Stimulated activated CD4-positive, alpha-beta T cell treated with anti-CD3 and anti-CD28 coated beads, Interleukin-4, amount 100 ng/mL, for 1 hour (primary cell): Measurements from ENCODE around the gene TBC1D22A.

Source experiments
- DNase-seq: peaks from one replicate; pipeline ENCODE4 v3.0.0-alpha.2; 2020

TBC1D22A gene

DNA sequence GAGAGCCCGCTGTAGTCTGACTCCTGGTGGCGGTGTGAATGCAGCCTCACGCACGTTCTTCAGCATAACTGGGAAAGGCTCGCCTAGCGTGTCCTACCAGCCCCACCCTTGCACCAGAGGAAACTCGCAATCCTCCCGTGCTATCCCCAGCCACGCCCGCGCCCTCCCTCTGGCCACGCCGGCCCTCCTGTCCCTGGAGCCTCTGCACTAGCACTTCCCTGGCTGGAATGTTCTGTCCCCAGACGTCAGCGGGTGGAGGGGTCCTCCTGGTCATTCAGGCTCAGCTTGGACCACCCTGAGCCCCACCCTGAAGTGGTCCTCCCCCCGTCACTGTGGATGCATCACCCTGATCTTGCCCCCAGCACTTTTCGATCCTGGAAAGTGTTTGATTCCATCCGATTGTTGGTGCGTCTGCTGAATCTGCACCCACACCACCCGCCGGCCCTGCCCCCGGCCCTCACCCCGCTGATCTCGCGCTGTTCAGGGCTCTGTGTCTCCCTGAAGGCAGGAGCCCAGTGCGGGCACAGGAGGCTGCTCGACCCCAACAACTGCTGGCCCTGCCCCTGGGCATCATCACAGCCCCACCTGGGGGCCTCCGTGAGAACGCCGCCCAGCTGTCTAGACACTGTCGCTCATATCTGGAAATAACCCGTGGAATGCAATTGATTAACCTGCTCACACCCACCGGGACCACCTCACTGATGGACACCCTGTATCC is 437.0 kb downstream of the TBC1D22A start:
- no peak for DNase-seq

DNA sequence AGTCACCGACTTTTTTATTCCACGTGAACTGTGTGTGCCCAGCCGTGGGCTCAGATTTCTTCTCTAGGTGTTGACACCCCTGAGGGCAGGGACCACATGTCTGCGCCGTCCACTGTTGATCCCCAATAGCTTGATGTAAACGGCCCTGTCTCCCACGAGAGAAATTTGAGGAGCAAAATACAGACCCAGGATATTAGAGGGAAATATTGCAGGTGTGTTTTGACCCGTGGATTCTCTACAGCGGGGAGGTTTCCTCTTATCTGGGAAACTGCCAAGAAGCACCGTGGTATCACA is 437.5 kb downstream of the TBC1D22A start:
- DNase-seq = no peak

DNA sequence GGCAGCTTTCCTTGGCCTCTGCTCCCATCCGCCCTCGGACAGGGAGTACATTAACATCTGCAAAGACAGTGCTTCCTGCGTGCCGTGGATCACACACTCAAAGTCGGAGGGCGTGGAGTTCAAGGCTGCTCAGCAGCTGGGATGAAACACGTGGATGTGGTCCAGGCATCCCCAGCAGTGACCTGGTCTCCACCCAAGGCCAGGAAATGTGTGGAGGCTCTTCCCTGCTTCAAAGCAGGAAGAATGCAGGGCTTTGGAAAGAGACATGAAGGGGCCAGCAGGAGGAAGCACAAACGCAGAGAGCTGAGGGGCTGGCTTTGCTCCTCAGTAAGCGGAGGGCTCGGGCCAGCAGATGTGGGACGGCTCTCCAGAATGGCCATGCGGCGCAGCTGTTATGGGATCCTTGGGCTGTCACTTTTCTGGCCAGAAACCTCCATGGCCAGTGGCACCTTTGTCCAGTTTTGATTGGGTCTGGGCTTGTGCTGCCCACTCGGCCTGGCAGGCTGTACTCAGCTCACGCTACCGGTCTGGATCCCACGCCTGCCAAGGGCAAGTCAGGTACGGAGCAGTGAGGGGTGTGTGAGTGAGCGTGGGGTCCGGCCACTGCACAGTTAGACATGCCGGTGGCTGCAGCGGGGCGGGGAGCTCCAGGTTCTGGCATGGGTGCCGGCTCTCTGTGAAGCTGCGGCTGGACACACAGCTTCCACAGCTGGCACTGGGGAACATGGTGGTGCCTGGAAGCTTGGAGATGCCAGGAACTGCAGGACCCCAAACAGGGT is 438.0 kb downstream of the TBC1D22A start:
- DNase-seq = no peak

DNA sequence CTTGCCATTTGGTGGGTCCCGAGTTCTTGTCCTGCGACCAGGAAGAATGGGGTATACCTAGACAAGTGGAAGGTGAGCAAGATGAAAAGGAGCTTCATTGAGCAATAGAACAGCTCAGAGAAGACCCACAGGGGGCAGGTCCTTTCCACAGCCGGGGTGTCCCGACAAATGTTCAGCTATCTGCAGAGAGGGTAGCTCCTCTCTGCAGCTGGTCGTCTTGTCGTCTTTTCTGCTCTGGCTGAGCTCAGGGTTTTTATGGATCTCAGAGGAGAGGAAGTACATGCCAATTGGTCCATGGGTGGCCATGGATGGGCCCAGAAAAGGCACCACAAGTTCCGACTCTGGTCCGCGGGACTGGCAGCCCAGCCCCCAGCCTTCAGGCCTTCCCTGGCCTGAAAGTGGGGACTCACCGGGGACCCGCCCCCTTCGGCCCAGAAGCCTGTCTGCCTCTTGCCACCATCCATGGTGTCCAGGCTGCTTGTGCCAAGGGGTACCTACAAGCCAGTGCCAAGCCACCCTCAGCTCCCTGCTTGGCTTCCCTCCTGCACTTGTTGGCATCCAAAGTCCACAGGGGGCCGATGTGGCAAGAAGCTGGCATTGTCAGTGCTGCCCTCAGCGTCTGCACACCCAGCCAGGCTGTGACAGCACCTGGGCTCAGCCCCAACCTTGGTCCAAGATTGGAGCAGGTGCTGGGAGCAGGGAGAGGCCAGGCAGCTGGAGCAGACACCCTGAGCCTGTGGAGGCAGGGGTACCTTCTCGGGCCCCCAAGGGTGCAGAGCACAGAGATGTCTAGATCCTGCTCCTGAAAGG is 438.9 kb downstream of the TBC1D22A start:
- DNase-seq = no peak

DNA sequence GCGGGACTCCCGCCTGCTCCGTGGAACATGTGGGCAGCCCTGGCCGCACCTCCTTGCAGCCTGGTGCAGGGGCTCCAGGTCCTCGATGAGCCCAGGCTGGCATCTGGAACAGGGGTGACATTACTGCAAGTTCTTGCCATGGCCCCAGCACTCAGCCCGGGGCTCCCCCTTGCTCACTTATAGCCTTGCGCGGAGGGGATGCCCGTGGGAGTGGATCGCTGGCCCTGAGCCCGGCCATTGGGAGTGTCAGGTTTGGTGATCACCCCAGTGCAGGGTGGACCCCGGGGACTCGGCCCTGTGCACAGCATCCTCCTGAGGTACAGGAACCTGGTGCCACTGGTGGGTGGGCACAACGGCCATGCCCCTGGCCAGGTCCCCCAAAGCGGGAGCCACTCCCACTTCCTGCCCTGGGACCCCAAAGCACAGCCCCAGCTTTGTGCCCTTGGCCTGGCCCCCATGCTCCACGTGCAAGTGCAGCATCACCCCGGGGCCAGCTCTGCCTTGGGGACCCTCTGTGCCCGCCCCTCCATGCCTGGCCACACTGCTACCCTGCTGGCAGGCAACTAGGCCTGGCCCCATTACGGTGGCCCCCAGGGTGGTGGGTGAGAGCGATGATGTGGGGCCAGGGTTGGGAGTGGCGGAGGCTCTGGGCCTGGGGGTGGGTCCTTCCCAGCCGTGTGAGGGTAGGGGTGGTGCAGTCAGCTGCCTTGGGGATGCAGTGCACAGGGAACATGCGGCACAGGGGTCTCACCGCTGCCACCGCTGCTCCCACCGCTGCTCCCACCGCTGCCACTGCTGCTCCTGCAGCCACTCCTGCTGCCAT is 439.8 kb downstream of the TBC1D22A start:
- DNase-seq = no peak

DNA sequence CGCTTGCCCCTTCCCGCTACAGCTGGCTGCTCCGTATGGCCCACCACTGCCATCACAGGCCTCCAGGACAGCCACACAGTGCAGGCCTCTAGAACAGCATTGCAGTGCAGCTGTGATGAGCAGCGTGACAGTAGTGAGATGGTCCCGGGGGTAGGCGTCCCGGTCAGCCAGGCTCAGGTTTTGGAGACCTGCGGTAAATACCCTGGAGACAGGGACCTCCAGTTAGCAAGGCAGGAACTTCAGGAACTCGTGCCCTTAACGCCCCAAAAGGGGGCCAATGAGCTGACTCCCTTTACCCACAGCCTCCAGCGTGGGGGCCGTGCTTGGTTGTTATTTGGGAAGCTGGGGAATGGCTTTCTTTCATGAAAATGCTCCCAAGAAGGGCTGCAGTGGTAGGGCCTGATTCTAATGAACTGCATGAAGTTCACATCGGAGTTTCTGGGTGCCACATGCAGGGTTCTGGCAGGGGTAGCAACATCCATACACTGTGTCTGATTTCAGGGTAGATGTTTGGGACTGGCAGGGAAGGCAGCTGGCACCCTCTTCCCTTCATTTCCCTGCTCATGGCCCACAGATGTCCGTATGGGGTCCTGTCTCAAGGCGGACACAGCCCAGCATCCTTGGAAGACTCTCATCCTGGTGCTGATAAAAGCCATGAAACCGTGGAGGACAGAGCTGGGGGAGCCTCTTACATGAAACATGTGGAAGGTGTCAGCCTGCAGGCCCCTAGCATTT is 440.5 kb downstream of the TBC1D22A start:
- no peak for DNase-seq

DNA sequence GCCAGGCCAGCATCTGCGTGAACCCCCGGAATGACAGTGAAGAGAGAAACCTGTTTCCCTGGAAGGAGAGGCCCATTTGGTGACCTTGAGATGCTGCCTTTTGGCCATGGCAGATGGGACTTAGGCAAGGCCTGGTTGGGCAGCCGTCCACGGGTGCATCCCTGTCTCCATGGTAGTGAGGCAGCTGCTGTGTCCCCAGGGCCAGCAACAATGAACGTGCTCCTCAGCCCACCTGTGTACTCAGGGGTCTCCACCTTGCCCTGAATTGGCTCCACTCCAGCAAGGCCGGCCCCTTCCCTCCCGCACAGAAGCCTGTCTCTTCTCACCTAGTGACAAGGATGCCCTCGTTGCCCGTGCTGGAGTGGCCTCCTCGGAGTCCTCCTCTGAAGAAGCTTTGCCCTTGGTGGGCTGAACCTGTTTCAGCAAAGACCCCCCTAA is 441.1 kb downstream of the TBC1D22A start:
- no peak for DNase-seq

DNA sequence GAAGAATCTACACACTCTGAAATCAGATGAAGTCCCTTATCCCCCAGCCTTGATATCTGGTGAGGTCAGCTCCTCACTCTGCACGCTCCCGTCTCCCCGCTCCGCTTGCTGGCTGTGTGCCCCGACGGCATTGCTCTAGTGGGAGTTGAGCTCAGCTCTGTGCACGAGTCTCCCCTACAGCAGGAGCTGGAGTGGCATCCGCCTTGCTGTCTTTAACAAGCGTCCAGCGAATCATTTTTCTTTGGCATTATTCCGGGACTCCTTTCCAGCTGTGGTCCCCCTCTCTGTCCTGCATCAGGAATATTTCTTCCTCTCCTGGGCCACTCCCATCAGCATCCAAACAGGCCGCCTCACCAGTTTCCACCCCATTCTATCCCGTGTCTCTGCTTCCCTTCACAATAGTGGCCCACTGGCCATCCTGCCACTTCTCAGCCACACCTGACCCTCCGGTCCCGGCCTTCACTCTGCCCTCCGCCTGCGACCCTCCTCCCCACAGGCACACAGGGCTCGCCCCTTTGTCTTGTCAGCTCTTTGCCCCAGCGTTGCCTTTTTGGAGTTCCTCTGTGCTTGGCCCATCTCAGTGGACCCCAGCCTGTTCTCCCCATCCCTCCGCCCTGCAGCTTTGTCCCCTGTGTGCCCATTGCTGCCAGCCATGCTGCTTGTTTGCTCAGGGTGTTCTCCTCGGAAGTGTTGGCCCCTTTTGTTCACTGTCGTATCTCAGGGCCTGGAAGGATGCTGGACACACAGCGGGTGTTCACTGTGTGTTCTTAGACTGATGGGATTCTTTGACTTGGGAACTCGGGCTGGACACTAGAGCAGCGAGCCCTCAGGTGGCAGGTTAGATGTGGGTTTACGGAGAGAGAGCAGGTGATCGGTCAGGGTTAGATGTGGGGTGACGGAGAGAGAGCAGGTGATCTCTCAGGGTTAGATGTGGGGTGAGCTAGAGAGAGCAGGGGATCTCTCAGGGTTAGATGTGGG is 441.8 kb downstream of the TBC1D22A start:
- DNase-seq = no peak

DNA sequence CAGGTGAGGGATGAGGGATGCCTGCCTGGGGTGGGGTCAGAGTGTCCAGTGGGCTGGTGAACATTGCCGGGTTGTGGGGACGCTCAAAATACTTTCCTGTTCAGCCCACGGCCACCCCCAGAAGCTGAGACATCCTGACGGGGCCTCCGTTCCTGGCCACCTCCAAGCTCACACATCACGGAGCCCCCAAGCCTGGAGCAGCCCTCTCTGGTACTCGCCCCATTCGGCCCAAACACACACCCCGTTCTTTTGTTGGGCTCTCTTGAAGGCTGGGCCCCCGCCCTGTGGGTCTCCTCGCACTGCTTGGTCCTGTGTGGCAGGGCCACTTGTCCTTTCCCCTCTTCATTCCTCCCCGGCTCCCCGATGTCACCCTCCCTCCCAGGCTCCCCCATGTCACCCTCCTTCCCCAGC is 442.6 kb downstream of the TBC1D22A start:
- no peak for DNase-seq

DNA sequence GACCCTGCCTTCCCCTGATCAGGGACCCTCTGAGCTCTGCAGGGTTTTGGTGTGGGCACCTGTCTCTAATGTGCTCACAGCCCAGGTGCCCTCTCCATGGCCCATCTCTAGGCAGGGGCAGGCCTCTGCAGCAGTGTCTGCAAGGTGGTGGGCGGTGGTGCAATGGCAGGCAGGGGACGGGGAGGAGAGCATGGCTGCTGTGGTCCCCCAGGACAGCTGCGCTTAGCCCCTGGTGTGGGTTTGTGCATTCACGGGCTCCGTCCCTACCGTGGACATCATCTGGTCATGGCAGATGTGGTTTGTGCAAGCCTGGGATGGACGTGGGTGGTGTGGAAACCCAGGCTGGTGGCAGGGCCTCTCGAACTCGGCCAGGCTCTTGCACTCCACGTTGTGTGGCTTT is 443.1 kb downstream of the TBC1D22A start:
- DNase-seq = no peak

DNA sequence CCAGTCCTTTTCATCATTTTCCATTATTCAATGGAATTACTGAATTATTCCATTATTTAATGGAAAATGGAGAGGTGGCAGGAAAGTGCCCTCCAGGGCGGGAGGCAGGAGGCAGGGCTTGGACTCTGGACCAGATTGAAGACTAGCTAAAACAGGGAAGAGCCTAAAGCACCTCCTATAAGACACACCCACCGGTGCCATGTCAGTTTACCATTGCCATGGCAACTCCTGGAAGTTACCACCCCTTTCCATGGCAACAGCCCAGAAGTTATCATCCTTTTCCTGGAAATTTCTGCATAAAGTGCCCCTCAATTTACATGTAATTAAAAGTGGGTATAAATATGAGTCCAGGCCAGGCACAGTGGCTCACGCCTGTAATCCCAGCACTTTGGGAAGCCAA is 443.7 kb downstream of the TBC1D22A start:
- no peak for DNase-seq

DNA sequence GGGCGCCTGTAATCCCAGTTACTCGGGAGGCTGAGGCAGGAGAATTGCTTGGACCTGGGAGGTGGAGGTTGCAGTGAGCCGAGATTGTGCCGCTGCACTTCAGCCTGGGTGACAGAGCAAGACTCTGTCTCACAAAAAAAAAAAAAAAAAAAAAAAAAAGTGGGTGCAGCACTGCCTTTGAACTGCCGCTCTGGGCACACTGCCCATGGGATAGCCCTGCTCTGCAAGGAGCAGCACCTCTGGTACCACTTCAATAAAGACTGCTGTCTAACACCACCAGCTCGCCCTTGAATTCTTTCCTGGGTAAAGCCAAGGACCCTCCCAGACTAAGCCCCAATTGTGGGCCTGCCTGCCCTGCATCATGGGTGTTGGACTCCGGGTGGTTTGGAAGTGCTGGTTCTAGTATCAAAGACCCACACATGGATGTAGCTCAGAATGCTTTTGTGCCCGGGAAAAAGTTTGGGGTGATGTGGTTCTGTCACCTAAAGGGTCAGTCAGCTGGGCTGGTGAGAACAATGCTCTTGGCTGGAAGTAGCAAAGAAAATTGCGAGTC is 444.3 kb downstream of the TBC1D22A start:
- no peak for DNase-seq

DNA sequence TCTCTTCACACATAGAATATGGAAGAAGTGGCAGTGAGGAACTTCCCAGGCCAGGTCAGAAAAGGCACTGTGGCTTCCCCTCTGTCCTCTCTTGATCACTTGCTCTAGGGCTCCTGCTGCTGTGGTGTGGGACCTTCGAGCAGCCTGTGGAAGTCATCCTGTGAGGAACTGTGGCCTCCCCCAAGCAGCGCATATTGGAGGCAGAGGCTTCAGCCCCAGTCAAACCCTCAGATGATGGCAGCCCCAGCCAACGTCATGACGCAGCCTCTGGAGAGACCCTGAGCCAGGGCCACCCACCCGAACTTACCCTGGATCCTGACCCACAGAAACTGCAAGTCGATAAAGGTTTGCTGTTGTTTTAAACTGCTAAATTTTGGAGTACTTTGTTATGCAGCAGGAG is 444.9 kb downstream of the TBC1D22A start:
- DNase-seq = no peak

DNA sequence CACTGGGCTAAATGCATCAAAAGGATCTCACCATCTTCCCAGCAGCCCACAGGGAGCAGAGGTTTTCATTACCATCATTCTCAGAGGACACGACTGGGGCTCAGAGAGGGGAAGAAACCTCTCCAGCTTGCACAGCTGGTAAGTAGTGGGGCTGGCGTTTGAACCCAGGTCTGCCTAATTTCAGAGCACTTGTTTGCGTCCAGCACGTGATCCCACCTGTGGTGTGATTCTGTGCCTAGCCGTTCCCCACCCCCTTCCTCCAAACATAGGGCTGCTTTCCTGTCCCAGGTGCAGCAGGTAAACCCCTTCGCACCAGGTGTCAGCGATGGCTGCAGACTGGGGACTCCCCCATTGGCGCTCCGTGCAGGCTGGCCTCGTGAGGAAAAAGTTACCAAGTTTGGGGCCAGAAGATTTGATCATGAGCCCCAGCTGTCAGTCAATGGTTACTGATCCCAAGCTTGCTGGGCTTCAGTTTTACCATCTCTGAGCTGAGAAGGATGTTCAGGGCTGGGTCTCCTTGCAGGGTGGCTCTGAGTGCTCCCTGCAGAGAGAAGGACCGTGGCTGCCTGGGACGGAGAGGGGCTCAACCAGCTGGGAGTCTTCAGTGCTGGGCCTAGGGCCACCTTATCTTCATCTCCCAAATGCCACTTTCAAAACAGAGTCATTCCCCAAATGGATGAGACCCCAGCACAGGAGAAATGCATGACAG is 445.6 kb downstream of the TBC1D22A start:
- DNase-seq = no peak

DNA sequence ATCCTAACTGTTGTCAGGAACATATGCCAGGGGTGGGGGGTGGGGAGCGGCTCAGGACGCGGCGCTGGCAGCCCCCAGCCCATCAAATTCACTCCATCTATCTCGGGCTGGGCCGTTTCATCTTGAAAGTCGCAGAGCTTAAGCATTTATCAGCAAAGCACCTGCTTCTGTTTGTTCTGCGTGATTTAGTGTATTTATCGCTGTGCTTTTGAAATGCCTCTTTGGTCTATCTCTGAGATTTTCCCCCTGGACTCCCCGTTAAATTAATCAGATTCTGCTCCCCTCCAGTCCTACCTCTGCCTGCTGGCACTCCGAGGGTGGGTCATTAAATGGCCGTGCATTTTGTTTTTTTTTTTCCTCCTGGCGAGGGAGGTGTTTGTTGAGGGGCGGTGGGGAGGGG is 446.2 kb downstream of the TBC1D22A start:
- DNase-seq = no peak

DNA sequence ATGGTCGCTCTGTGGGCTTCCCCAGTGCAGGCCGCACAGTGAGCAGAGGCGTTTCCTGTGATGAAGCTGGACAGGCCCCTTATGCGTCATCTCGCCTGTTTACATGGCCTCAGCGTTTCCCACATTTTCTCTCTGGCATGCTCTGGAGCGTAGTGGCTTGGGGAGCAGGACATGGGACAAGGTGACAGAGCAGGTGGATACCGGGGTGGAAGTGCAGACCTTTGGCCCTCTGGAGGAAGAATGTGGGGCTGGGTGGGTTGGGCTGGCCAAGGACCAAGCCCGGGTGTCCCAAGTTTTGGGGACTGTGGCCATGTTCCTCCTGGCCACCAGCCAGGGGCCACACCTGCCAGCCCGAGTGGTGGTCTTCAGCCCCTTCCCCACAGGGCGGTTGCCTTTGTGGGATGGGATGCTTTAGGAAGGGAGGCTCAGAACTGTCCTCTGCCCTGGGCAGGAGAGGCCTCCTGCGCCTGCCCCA is 446.6 kb downstream of the TBC1D22A start:
- DNase-seq = no peak

DNA sequence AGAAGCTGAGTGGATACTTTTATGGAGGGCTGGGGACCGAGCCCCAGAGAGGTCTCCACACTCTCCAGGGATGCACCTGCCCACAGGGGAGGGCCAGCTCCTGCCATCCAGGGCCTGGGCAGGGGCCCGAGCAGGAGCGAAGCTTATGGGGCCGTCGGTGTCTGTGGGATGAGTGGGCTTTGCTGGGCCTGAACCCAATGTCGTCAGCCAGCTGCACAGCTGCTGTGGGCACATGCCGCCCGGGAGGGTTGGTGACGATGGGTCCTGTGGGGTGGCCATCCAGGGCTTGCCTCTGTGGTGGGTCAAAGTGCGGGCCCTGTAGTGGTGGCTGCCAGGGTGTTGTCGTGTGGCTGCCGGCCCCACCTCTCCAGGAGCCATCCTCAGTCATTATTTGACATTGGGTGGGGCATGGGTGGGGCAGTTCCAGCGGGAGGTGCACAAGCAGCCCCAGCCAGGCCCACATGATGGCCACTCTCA is 447.1 kb downstream of the TBC1D22A start:
- no peak for DNase-seq

DNA sequence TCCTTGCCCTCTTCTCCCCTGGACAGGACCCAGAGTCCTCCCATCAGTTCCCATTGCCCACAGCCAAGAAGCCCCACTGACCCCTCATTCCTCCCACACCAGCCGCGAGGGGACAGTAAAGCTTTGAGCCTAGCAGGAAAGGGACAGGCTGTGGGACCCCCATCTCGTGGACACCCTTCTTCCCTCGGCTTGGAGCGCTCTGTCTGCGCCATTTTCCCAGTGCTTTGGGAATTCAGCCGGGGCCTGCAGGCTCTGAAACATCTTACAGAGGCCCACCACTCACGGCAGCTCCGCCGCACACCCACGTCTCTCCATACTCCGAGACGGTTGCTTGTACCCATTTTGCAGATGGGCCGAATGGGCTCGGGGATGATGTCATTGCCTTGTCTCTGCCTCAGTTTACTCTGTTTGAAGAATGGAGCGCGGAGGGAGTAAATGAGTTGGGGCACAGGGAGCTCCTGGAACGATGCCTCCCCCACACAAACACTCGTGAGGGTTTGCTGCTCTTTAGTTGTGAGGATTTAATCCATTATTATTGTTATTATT is 447.7 kb downstream of the TBC1D22A start:
- DNase-seq = no peak

DNA sequence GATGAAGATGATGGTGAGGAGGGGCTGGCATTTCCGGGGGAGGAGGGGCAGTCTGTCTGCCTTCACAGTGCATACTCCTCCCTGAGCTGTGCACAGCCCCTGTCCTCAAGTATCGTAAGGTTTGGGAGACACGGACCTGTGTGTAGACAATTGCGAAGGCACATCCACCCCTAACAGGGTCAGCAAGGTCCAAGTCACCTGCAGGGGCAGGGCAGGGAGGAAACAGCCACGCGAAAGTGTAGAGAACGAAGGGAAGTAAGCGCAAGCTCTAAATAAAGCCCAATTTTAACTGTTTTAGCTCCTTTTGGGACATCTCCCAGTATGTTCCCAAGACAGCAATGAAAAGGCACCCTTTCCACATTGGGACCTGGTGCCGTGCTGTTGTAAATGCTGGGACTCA is 448.2 kb downstream of the TBC1D22A start:
- DNase-seq = no peak
